AG10803 (cell line): Measurements from ENCODE around the gene CPPED1.

Experiments
- DNase-seq: peaks from one replicate; pipeline ENCODE4 v3.0.0; 2010; ENCODE audit warnings: low read depth
- H3K4me3 ChIP-seq: 2 replicates; pipeline ENCODE4 v1.5.1; 2011; ENCODE audit warnings: mild to moderate bottlenecking, low read length, control low read depth
- TF ChIP-seq, protein P1 (sequence below): conservative IDR thresholded peaks from 2 replicates; pipeline ENCODE4 v1.5.1; 2011; ENCODE audit warnings: mild to moderate bottlenecking, low read length, control low read depth, inconsistent platforms

The CPPED1 gene

GRCh38 chr16:12697437-12697836 is 106.2 kb downstream of the CPPED1 start:
- H3K4me3 ChIP-seq: no peak overlapping the region
- no peak for DNase-seq
- TF ChIP-seq, protein P1, sequence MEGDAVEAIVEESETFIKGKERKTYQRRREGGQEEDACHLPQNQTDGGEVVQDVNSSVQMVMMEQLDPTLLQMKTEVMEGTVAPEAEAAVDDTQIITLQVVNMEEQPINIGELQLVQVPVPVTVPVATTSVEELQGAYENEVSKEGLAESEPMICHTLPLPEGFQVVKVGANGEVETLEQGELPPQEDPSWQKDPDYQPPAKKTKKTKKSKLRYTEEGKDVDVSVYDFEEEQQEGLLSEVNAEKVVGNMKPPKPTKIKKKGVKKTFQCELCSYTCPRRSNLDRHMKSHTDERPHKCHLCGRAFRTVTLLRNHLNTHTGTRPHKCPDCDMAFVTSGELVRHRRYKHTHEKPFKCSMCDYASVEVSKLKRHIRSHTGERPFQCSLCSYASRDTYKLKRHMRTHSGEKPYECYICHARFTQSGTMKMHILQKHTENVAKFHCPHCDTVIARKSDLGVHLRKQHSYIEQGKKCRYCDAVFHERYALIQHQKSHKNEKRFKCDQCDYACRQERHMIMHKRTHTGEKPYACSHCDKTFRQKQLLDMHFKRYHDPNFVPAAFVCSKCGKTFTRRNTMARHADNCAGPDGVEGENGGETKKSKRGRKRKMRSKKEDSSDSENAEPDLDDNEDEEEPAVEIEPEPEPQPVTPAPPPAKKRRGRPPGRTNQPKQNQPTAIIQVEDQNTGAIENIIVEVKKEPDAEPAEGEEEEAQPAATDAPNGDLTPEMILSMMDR: no peak

GRCh38 chr16:12695454-12695853 is 108.2 kb downstream of the CPPED1 start:
- TF ChIP-seq, protein P1: no peak
- no peak overlapping the region for H3K4me3 ChIP-seq
- DNase-seq: no peak

DNA sequence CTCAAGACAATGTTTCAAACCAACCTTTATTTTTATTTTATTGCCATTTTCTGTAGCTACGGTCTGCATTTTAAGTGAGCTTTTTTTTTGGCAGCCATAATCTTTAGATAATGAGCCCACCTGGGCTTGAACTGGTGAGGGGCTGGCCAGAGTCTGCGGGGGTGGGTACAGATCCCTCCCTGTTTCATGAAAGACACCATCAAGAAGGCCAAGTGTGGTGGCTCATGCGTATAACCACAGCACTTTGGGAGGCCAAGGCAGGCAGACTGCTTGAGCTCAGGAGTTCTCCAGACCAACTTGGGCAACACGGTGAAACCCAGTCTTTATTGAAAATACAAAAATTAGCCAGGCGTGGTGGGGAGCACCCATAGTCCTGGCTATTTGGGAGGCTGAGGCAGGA is 113.7 kb downstream of the CPPED1 start:
- TF ChIP-seq, protein P1: no peak
- DNase-seq: no peak
- H3K4me3 ChIP-seq: no peak overlapping the region

- TF ChIP-seq, protein P1: no peak
- no peak for DNase-seq
- H3K4me3 ChIP-seq: no peak overlapping the region
These were observed 114.5 kb downstream of the CPPED1 start for GRCh38 chr16:12688951-12689850.

- TF ChIP-seq, protein P1: no peak
- no peak overlapping the region for H3K4me3 ChIP-seq
- DNase-seq: no peak
These were observed 117.9 kb downstream of the CPPED1 start for GRCh38 chr16:12685806-12686205.

- TF ChIP-seq, protein P1: no peak
- no peak for DNase-seq
- H3K4me3 ChIP-seq: no peak overlapping the region
These were observed 121.1 kb downstream of the CPPED1 start for GRCh38 chr16:12682432-12683165.
